HG02840 (cell line): ENCODE data around the gene SELENOF.
A peak's percentile ranks its signal among the peaks of the same experiment; 100 is the strongest.
"Not testable (repeated sequence)": the region's sequence is repeated elsewhere in the genome, so short reads cannot be mapped to it uniquely, and the experiment has no call there.

Source experiments
- ATAC-seq: cut with Tn5 transposase; IDR thresholded peaks from one replicate; pipeline ENCODE4 v1.9.1; 2021; ENCODE audit warnings: mild to moderate bottlenecking, moderate library complexity, moderate number of reproducible peaks; ENCODE audit not compliant: unreplicated experiment, low FRiP score

SELENOF gene

GRCh38 chr1:86922445-86922844 is 8.5 kb upstream of the SELENOF start:
- no peak for ATAC-seq

- ATAC-seq = no peak
Observed at GRCh38 chr1:86916752-86917151, 2.8 kb upstream of the SELENOF start.

- ATAC-seq = no peak
Observed at GRCh38 chr1:86915737-86916235, 1.9 kb upstream of the SELENOF start.

GRCh38 chr1:86914998-86915736 is 1.2 kb upstream of the SELENOF start:
- peak; percentile 19 for ATAC-seq

GRCh38 chr1:86914601-86914997 is 673 bp upstream of the SELENOF start, which contains the start of gene HS2ST1:
Gene HS2ST1 (plus strand): TSS chr1:86914635.
- no peak for ATAC-seq

- ATAC-seq = no peak
Observed at GRCh38 chr1:86913399-86913895, 479 bp downstream of the SELENOF start.

GRCh38 chr1:86912281-86912900 is 1.5 kb downstream of the SELENOF start:
- no peak for ATAC-seq

- no peak for ATAC-seq
Observed at GRCh38 chr1:86906419-86906818, 7.5 kb downstream of the SELENOF start.

- no peak for ATAC-seq
Observed at GRCh38 chr1:86905875-86906274, 8.1 kb downstream of the SELENOF start.

GRCh38 chr1:86899401-86899800 is 14.5 kb downstream of the SELENOF start:
- not testable (repeated sequence) for ATAC-seq

GRCh38 chr1:86888327-86888726 is 25.6 kb downstream of the SELENOF start:
- no peak for ATAC-seq

GRCh38 chr1:86887479-86888162 is 26.3 kb downstream of the SELENOF start:
- no peak for ATAC-seq

- no peak for ATAC-seq
Observed at GRCh38 chr1:86875722-86876121, 38.2 kb downstream of the SELENOF start.

- no peak for ATAC-seq
Observed at GRCh38 chr1:86872086-86872485, 41.8 kb downstream of the SELENOF start.

- ATAC-seq = no peak
Observed at GRCh38 chr1:86871001-86871400, 42.9 kb downstream of the SELENOF start.

GRCh38 chr1:86868477-86868876 is 45.4 kb downstream of the SELENOF start:
- no peak for ATAC-seq

GRCh38 chr1:86867278-86867677 is 46.6 kb downstream of the SELENOF start:
- not testable (repeated sequence) for ATAC-seq

GRCh38 chr1:86866665-86867064 is 47.3 kb downstream of the SELENOF start:
- no peak for ATAC-seq

- ATAC-seq = no peak
Observed at GRCh38 chr1:86865973-86866637, 47.8 kb downstream of the SELENOF start.

- no peak for ATAC-seq
Observed at GRCh38 chr1:86862920-86863319, 51.0 kb downstream of the SELENOF start.

GRCh38 chr1:86861424-86861823 is 52.5 kb downstream of the SELENOF start:
- ATAC-seq = no peak
